ENCODE results near the gene IGDCC3.

DNA sequence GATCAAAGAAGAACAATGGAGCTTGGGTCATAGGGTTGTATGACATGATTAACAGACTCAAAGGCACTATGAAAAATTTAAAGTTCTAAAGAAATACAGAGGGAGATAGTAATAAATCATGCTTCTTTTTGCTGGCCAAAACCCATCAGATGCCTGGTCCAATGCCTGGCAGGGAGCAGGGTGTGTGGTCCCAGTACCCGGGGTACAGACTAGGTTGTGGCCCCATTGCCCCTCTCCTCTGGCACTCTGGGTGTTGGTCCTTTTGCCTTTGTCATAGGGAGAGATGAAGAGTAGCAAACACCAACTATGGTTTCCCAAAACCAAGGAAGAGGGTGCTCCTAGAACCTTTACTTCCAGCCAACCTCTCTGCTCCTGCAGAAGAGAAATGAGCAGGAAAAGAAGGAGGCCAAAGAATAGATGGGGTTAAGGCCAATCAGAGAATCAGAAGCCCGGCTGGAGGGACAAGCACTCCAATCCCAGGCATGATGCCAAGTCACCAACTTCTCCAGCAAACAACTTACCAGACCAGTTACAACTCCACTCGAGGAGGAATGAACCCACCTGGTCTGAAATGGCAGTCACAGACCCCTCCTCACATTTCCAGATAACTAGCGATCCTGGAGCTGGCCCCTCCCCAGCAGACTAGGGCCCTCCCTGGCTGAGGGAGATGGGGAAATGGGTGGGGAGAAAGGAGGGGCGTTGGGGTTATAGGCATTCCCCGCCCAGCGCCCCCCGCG is 1.8 kb downstream of the IGDCC3 start:
- TF ChIP-seq POLR2A (IDR thresholded peaks at IDR 0.05; ENCODE audit: extremely low read depth, insufficient read length) (no peak), CTCF (IDR thresholded peaks at IDR 0.05; ENCODE audit: low read depth, low read length) (no peak)
- TF ChIP-seq, protein P1, sequence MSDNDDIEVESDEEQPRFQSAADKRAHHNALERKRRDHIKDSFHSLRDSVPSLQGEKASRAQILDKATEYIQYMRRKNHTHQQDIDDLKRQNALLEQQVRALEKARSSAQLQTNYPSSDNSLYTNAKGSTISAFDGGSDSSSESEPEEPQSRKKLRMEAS (IDR thresholded peaks at IDR 0.05; ENCODE audit: low read depth, low read length) = no peak

Data from NB4 (cell line).